GM12878 (cell line): ENCODE results near the gene FJX1. TPM values are rescaled to one million over a fixed set of nuclear protein-coding genes. Genes with fewer than 3 reads are reported as not detected.

ENCODE experiments used
- ATAC-seq: fragments of 200-7000 bp; cut with Tn5 transposase; 3 replicates; pipeline ENCODE4 v1.9.1; 2020; ENCODE audit warnings: mild to moderate bottlenecking, moderate library complexity
- BruUV-seq: library from RNA; stranded (reverse); fragments of 400-500 nt; replicated peaks from 2 replicates; lab custom pipeline; 2021; lab: Mats Ljungman, UMichigan
- CTCF ChIA-PET: fragments of 300-600 bp; sonication (Branson Sonifier 250); formaldehyde crosslinking; extraction: SDS; loops from one replicate; lab custom pipeline; 2021; ENCODE audit warnings: inconsistent platforms; lab: Yijun Ruan, JAX
- POLR2A ChIA-PET: fragments of 350-600 bp; formaldehyde crosslinking; extraction: SDS; loops from one replicate; lab custom pipeline; 2021; ENCODE audit warnings: inconsistent platforms; lab: Charles Lee
- RAD21 ChIA-PET: fragments of 300-600 bp; sonication (Branson Sonifier 250); formaldehyde crosslinking; loops from one replicate; lab custom pipeline; 2023; ENCODE audit warnings: antibody characterized with exemption; ENCODE audit not compliant: unreplicated experiment; lab: Charles Lee
- SMC1A ChIA-PET: fragments of 300-600 bp; sonication (Branson Sonifier 250); formaldehyde crosslinking; loops from one replicate; lab custom pipeline; 2023; ENCODE audit not compliant: unreplicated experiment, uncharacterized antibody; lab: Charles Lee
- DNase-seq: peaks from one replicate; pipeline ENCODE4 v3.0.0-alpha.2; 2011; ENCODE audit warnings: low read depth, low spot score
- FAIRE-seq: peaks from 3 replicates; lab custom pipeline; 2011; peaks lifted over from hg19 to GRCh38; lab: Jason Lieb, UNC
- H2AFZ ChIP-seq: 2 replicates; pipeline ENCODE4 v1.6.0; 2011; ENCODE audit warnings: low read depth, low read length, control low read depth; ENCODE audit not compliant: control insufficient read depth
- H3K27ac ChIP-seq: 2 replicates; pipeline ENCODE4 v1.5.1; 2011; ENCODE audit warnings: control low read depth; ENCODE audit not compliant: control insufficient read depth, insufficient read depth
- H3K27me3 ChIP-seq, 2 experiments: replicated peaks in 1 of 2; 2 replicates each; pipeline versions ENCODE4 v1.6.0 to v1.6.1; 2011; ENCODE audit warnings: low read length in 1 of 2; ENCODE audit not compliant: control insufficient read depth in 2 of 2, insufficient read depth in 2 of 2
- H3K36me3 ChIP-seq, 2 experiments: 2 replicates each; pipeline ENCODE4 v1.5.1; 2011; ENCODE audit warnings: low read length in 1 of 2; ENCODE audit not compliant: control insufficient read depth in 2 of 2, insufficient read depth in 2 of 2
- H3K4me1 ChIP-seq: 2 replicates; pipeline ENCODE4 v1.6.1; 2011; ENCODE audit warnings: mild to moderate bottlenecking, low read length, moderate library complexity, mixed read lengths; ENCODE audit not compliant: control insufficient read depth, insufficient read depth
- H3K4me2 ChIP-seq: 2 replicates; pipeline ENCODE4 v1.6.0; 2011; ENCODE audit warnings: control low read depth; ENCODE audit not compliant: control insufficient read depth, insufficient read depth
- H3K4me3 ChIP-seq: fragments of 200-600 bp; sonication (generic); 2 replicates; pipeline ENCODE4 v1.5.1; 2016
- H3K79me2 ChIP-seq: 2 replicates; pipeline ENCODE4 v1.6.0; 2011; ENCODE audit warnings: low read length; ENCODE audit not compliant: control insufficient read depth, insufficient read depth
- H3K9ac ChIP-seq: 2 replicates; pipeline ENCODE4 v1.8.0; 2011; ENCODE audit warnings: low read length, control low read depth, mixed read lengths; ENCODE audit not compliant: control insufficient read depth, insufficient read depth
- H3K9me3 ChIP-seq: replicated peaks from 3 replicates; pipeline ENCODE4 v1.5.1; 2011; ENCODE audit warnings: mild to moderate bottlenecking, low read length; ENCODE audit not compliant: control insufficient read depth, insufficient read depth
- H4K20me1 ChIP-seq: 2 replicates; pipeline ENCODE4 v1.6.0; 2011; ENCODE audit not compliant: control insufficient read depth, insufficient read depth
- IRF3 ChIP-seq: fragments of 450-650 bp; IDR thresholded peaks from 2 replicates; pipeline ENCODE4 v1.6.1; 2014; ENCODE audit warnings: mild to moderate bottlenecking
- JUND ChIP-seq: IDR thresholded peaks from 2 replicates; pipeline ENCODE4 v1.6.1; 2012; ENCODE audit warnings: low read depth, mild to moderate bottlenecking, low read length, improper control_type of control experiment, moderate library complexity
- PAX5 ChIP-seq: IDR thresholded peaks from 2 replicates; pipeline ENCODE4 v1.6.1; 2011; ENCODE audit warnings: low read depth, low read length, borderline replicate concordance
- WGBS: methylation state at CpG from one replicate; pipeline ENCODE4 v1.1.6; 2016; ENCODE audit warnings: low lambda C conversion rate; ENCODE audit not compliant: insufficient replicate concordance, insufficient coverage; ENCODE audit errors: missing lambda C conversion rate; 5-methylcytosine and 5-hydroxymethylcytosine counted together
- in situ Hi-C: fragments of 300-500 bp; cut with MboI; formaldehyde crosslinking; loops from 9 replicates; pipeline ENCODE4 v1.14.3; 2018; ENCODE audit warnings: mixed read lengths
- intact Hi-C: fragments of 100-400 bp; cut with micrococcal nuclease; formaldehyde crosslinking; loops from one replicate; pipeline ENCODE4 v1.14.2; 2022; ENCODE audit not compliant: unreplicated experiment
- polyA plus RNA-seq, 11 experiments: library from polyadenylated mRNA; depleted of rRNA in 4 of 11; unstranded in 6 of 11; stranded (reverse) in 5 of 11; fragments of >200 nt; fragmentation: Nextera tagmentation in 4 of 11; fragmentation: Illumina TruSeq in 1 of 11; extraction: Ambion mirVana in 4 of 11; extraction: Trizol in 1 of 11; gene quantifications; 1 replicate in 1 of 11; 2 replicates in 10 of 11; pipeline versions ENCODE4 v1.2.1 to v1.2.3, GENCODE V29; 2011 to 2016; ENCODE audit warnings: inconsistent platforms in 2 of 11, missing spikeins in 2 of 11, low read depth in 1 of 11
- total RNA-seq, 4 experiments: library from RNA; depleted of rRNA in 3 of 4; stranded (reverse); fragments of >200 nt in 3 of 4; fragmentation: Illumina TruSeq in 1 of 4; extraction: Trizol in 1 of 4; gene quantifications; 2 replicates each; pipeline versions ENCODE4 v1.2.1 to v1.2.3, GENCODE V29; 2013 to 2021
- TF ChIP-seq, protein P1 (sequence below): fragments of 450-650 bp; IDR thresholded peaks from 2 replicates; pipeline ENCODE4 v1.6.1; 2017; ENCODE audit warnings: borderline replicate concordance

FJX1 gene
- total and polyA plus RNA-seq, 10 of the 15 experiments (the other 5 are each of a cell fraction or from before 2014, with no cell fraction given), result 1.7 to 26.1 (median 10.0) TPM

GRCh38 chr11:35629511-35629910 is 11.3 kb downstream of the FJX1 start (continued):
- TF ChIP-seq, protein P1, sequence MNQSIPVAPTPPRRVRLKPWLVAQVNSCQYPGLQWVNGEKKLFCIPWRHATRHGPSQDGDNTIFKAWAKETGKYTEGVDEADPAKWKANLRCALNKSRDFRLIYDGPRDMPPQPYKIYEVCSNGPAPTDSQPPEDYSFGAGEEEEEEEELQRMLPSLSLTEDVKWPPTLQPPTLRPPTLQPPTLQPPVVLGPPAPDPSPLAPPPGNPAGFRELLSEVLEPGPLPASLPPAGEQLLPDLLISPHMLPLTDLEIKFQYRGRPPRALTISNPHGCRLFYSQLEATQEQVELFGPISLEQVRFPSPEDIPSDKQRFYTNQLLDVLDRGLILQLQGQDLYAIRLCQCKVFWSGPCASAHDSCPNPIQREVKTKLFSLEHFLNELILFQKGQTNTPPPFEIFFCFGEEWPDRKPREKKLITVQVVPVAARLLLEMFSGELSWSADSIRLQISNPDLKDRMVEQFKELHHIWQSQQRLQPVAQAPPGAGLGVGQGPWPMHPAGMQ, result no peak
- TF ChIP-seq IRF3, result no peak

- FAIRE-seq, result no peak
- no peak for DNase-seq
- in situ Hi-C loops, result no loop called here
- no peak overlapping the region for H3K9ac ChIP-seq
- no peaks in the 10 kb centered on the region for H3K9me3 ChIP-seq
- H3K27me3 ChIP-seq, result peaks cover 0 to 8% of the 10 kb centered on the region in 2 experiments; a peak in 2 of 4 replicates
- ChIA-PET POLR2A (no interaction called here), CTCF (interaction anchor here (0.9 to 1.2 kb wide), 2 partner anchors 10 to 192 kb away, joined by 4 to 5 read pairs; no protein-coding TSS in a partner anchor), RAD21 (no interaction called here), SMC1A (interaction anchor here (1.2 kb wide), 1 partner anchor 192 kb away, joined by 4 read pairs; no protein-coding TSS in a partner anchor)
- no peak overlapping the region for H2AFZ ChIP-seq
- no peak overlapping the region for H3K4me2 ChIP-seq
- H3K79me2 ChIP-seq, result no peaks in the 10 kb centered on the region
- intact Hi-C loops, result no loop called here
- no peaks in the 10 kb centered on the region for H3K4me1 ChIP-seq
- no peak overlapping the region for H3K27ac ChIP-seq
- no peaks in the 10 kb centered on the region for H4K20me1 ChIP-seq
- TF ChIP-seq JUND (no peak), PAX5 (no peak)
- TF ChIP-seq, protein P1, result no peak
- BruUV-seq, result no TSS peak
- no peaks in the 10 kb centered on the region for H3K36me3 ChIP-seq
- ATAC-seq, result no peak
- 41% methylated on average over 6 of the region's 6 CpGs for WGBS
- no peak overlapping the region for H3K4me3 ChIP-seq
These were observed 11.7 kb downstream of the FJX1 start for GRCh38 chr11:35629914-35630313.
